SU-DHL-6 (cell line): ENCODE measurements around the gene ZNF467.

Experiments used
- H2AFZ ChIP-seq: fragments of 200-600 bp; sonication (generic); 2 replicates; pipeline ENCODE4 v1.6.1; 2014; ENCODE audit warnings: low read depth, mild to moderate bottlenecking, moderate library complexity, mixed read lengths, antibody characterized with exemption, low read length; ENCODE audit not compliant: severe bottlenecking
- H3F3A ChIP-seq: fragments of 200-600 bp; shearing (Covaris generic); 2 replicates; pipeline ENCODE4 v1.6.0; 2016; ENCODE audit warnings: antibody characterized with exemption, mild to moderate bottlenecking; ENCODE audit not compliant: insufficient read depth
- H3K27ac ChIP-seq: fragments of 200-600 bp; sonication (generic); 2 replicates; pipeline ENCODE4 v1.5.1; 2016; ENCODE audit warnings: low read depth, mild to moderate bottlenecking, low read length, moderate library complexity, mixed read lengths
- H3K27me3 ChIP-seq: fragments of 200-600 bp; sonication (generic), shearing (Covaris generic); 2 replicates; pipeline ENCODE4 v1.6.0; 2014; ENCODE audit warnings: mild to moderate bottlenecking, low read length
- H3K36me3 ChIP-seq: fragments of 200-600 bp; sonication (generic); 2 replicates; pipeline ENCODE4 v1.6.1; 2014; ENCODE audit warnings: mild to moderate bottlenecking, low read length, mixed read lengths
- H3K4me2 ChIP-seq: fragments of 300-600, 200-600 bp; shearing (Covaris generic), sonication (generic); 2 replicates; pipeline ENCODE4 v1.6.0; 2014; ENCODE audit warnings: low read length, low read depth, mild to moderate bottlenecking; ENCODE audit not compliant: poor library complexity, severe bottlenecking
- H3K4me3 ChIP-seq: fragments of 200-600 bp; sonication (generic); 2 replicates; pipeline ENCODE4 v1.5.1; 2014; ENCODE audit warnings: antibody characterized with exemption, low read length, mild to moderate bottlenecking, mixed read lengths; ENCODE audit not compliant: insufficient read depth, poor library complexity, severe bottlenecking
- H3K79me2 ChIP-seq: fragments of 200-600 bp; sonication (generic); 2 replicates; pipeline ENCODE4 v1.6.1; 2014; ENCODE audit warnings: mild to moderate bottlenecking, low read length, moderate library complexity; ENCODE audit not compliant: insufficient read depth
- H3K9ac ChIP-seq: fragments of 200-600 bp; sonication (generic); 2 replicates; pipeline ENCODE4 v1.7.0; 2014; ENCODE audit warnings: mild to moderate bottlenecking, low read length
- H3K9me2 ChIP-seq: fragments of 200-600 bp; sonication (generic); replicated peaks from 2 replicates; pipeline ENCODE4 v1.6.1; 2014; ENCODE audit warnings: low read length; ENCODE audit not compliant: insufficient read depth
- H3K9me3 ChIP-seq: fragments of 200-600 bp; sonication (generic); 2 replicates; pipeline ENCODE4 v1.6.1; 2014; ENCODE audit warnings: low read length, mixed read lengths; ENCODE audit not compliant: insufficient read depth
- H4K20me1 ChIP-seq: fragments of 200-600 bp; sonication (generic); 2 replicates; pipeline ENCODE4 v1.6.1; 2014; ENCODE audit warnings: low read depth, mild to moderate bottlenecking, antibody characterized with exemption, low read length, moderate library complexity, mixed read lengths
- CTCF ChIP-seq: fragments of 200-600 bp; sonication (generic); IDR thresholded peaks from one replicate; pipeline ENCODE4 v1.5.1; 2017; ENCODE audit warnings: antibody characterized with exemption, mild to moderate bottlenecking, low read length, moderate library complexity; ENCODE audit not compliant: insufficient read depth, poor library complexity, severe bottlenecking
- EZH2phosphoT487 ChIP-seq: fragments of 200-600 bp; sonication (generic), shearing (Covaris generic); conservative IDR thresholded peaks from 2 replicates; pipeline ENCODE4 v1.6.1; 2018; ENCODE audit warnings: mild to moderate bottlenecking, antibody characterized with exemption, low read length, moderate library complexity, mixed read lengths

The ZNF467 gene

GRCh38 chr7:149723795-149724495 is 49.4 kb downstream of the ZNF467 start:
- H3K9me2 ChIP-seq, result no peaks in the 10 kb centered on the region
- H3K27me3 ChIP-seq, result no peaks in the 10 kb centered on the region
- no peaks in the 10 kb centered on the region for H3F3A ChIP-seq
- H3K79me2 ChIP-seq, result no peaks in the 10 kb centered on the region
- H4K20me1 ChIP-seq, result no peaks in the 10 kb centered on the region
- no peak overlapping the region for H3K27ac ChIP-seq
- H3K9me3 ChIP-seq, result no peaks in the 10 kb centered on the region
- no peak overlapping the region for H3K4me2 ChIP-seq
- no peak overlapping the region for H3K4me3 ChIP-seq
- no peak for TF ChIP-seq EZH2phosphoT487
- no peak for TF ChIP-seq CTCF
- no peaks in the 10 kb centered on the region for H3K36me3 ChIP-seq
- no peak overlapping the region for H3K9ac ChIP-seq
- no peak overlapping the region for H2AFZ ChIP-seq

- Histone ChIP-seq H3F3A (no peaks in the 10 kb centered on the region), H2AFZ (no peak overlapping the region), H3K9ac (no peak overlapping the region), H3K27me3 (no peaks in the 10 kb centered on the region), H3K79me2 (no peaks in the 10 kb centered on the region), H3K27ac (no peak overlapping the region), H3K4me2 (no peak overlapping the region), H3K9me2 (no peaks in the 10 kb centered on the region), H4K20me1 (no peaks in the 10 kb centered on the region), H3K9me3 (no peaks in the 10 kb centered on the region), H3K4me3 (no peak overlapping the region), H3K36me3 (no peaks in the 10 kb centered on the region)
- TF ChIP-seq EZH2phosphoT487 (no peak), CTCF (no peak)
These were observed 50.2 kb downstream of the ZNF467 start for GRCh38 chr7:149723082-149723767.

GRCh38 chr7:149722356-149722957 is 50.9 kb downstream of the ZNF467 start:
- Histone ChIP-seq H3F3A (no peaks in the 10 kb centered on the region), H3K4me3 (no peak overlapping the region), H3K27me3 (no peaks in the 10 kb centered on the region), H3K9me2 (no peaks in the 10 kb centered on the region), H2AFZ (no peak overlapping the region), H3K79me2 (no peaks in the 10 kb centered on the region), H4K20me1 (no peaks in the 10 kb centered on the region), H3K9me3 (no peaks in the 10 kb centered on the region), H3K27ac (no peak overlapping the region), H3K36me3 (no peaks in the 10 kb centered on the region), H3K9ac (no peak overlapping the region), H3K4me2 (no peak overlapping the region)
- TF ChIP-seq CTCF, result no peak
- TF ChIP-seq EZH2phosphoT487, result no peak
